Chondrocyte (in vitro differentiated cells): ENCODE results near the gene STK17B. TPM values are rescaled to one million over a fixed set of nuclear protein-coding genes. Genes with fewer than 3 reads are reported as not detected.

ENCODE experiments used
- DNase-seq: peaks from one replicate; pipeline ENCODE4 v3.0.0; 2021; ENCODE audit warnings: mixed read lengths, low spot score
- H3K27ac Mint-ChIP-seq: one replicate; pipeline ENCODE4 v1.8.0; 2021; ENCODE audit warnings: mild to moderate bottlenecking, moderate library complexity, mixed read lengths; ENCODE audit not compliant: unreplicated experiment
- H3K27me3 Mint-ChIP-seq: 2 replicates; pipeline ENCODE4 v1.8.0; 2021; ENCODE audit warnings: low read depth, mixed read lengths
- H3K36me3 Mint-ChIP-seq: 2 replicates; pipeline ENCODE4 v1.8.0; 2021; ENCODE audit warnings: low read depth, mixed read lengths
- H3K4me1 Mint-ChIP-seq: 2 replicates; pipeline ENCODE4 v1.8.0; 2021; ENCODE audit warnings: low read depth, mild to moderate bottlenecking, mixed read lengths
- H3K4me3 Mint-ChIP-seq: one replicate; pipeline ENCODE4 v1.8.0; 2021; ENCODE audit warnings: mild to moderate bottlenecking, moderate library complexity, mixed read lengths; ENCODE audit not compliant: unreplicated experiment
- H3K9me3 Mint-ChIP-seq: 2 replicates; pipeline ENCODE4 v1.8.0; 2021; ENCODE audit warnings: low read depth, mixed read lengths
- total RNA-seq: library from RNA; stranded (reverse); gene quantifications from 3 replicates; pipeline ENCODE4 v1.2.1, GENCODE V29; 2021
- TF ChIP-seq, protein P1 (sequence below): fragments of 200-600 bp; sonication (generic); IDR thresholded peaks from 2 replicates; pipeline ENCODE4 v1.5.0; 2021; ENCODE audit warnings: antibody characterized with exemption, mild to moderate bottlenecking, moderate library complexity

Gene STK17B
- total RNA-seq, 1 donor from 2014 or later, result 37.2 TPM

- Mint-ChIP-seq H3K9me3 (no peaks in the 10 kb centered on the region), H3K4me1 (peaks cover 9% of the 10 kb centered on the region), H3K27ac (no peak overlapping the region), H3K36me3 (no peaks in the 10 kb centered on the region), H3K27me3 (no peaks in the 10 kb centered on the region), H3K4me3 (no peak overlapping the region)
- DNase-seq, result no peak
- TF ChIP-seq, protein P1, sequence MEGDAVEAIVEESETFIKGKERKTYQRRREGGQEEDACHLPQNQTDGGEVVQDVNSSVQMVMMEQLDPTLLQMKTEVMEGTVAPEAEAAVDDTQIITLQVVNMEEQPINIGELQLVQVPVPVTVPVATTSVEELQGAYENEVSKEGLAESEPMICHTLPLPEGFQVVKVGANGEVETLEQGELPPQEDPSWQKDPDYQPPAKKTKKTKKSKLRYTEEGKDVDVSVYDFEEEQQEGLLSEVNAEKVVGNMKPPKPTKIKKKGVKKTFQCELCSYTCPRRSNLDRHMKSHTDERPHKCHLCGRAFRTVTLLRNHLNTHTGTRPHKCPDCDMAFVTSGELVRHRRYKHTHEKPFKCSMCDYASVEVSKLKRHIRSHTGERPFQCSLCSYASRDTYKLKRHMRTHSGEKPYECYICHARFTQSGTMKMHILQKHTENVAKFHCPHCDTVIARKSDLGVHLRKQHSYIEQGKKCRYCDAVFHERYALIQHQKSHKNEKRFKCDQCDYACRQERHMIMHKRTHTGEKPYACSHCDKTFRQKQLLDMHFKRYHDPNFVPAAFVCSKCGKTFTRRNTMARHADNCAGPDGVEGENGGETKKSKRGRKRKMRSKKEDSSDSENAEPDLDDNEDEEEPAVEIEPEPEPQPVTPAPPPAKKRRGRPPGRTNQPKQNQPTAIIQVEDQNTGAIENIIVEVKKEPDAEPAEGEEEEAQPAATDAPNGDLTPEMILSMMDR, result no peak
These were observed 83.2 kb downstream of the STK17B start for GRCh38 chr2:196088203-196088602.

- TF ChIP-seq, protein P1, result no peak
- no peaks in the 10 kb centered on the region for H3K9me3 Mint-ChIP-seq
- no peak overlapping the region for H3K4me3 Mint-ChIP-seq
- H3K4me1 Mint-ChIP-seq, result peaks cover 14% of the 10 kb centered on the region
- H3K27ac Mint-ChIP-seq, result no peak overlapping the region
- no peaks in the 10 kb centered on the region for H3K36me3 Mint-ChIP-seq
- no peak for DNase-seq
- no peaks in the 10 kb centered on the region for H3K27me3 Mint-ChIP-seq
These were observed 84.6 kb downstream of the STK17B start for GRCh38 chr2:196086517-196087368.

- H3K9me3 Mint-ChIP-seq, result no peaks in the 10 kb centered on the region
- TF ChIP-seq, protein P1, result no peak
- no peak overlapping the region for H3K27ac Mint-ChIP-seq
- no peak overlapping the region for H3K4me3 Mint-ChIP-seq
- H3K36me3 Mint-ChIP-seq, result no peaks in the 10 kb centered on the region
- H3K27me3 Mint-ChIP-seq, result no peaks in the 10 kb centered on the region
- peaks cover 22% of the 10 kb centered on the region for H3K4me1 Mint-ChIP-seq
- no peak for DNase-seq
These were observed 87.8 kb downstream of the STK17B start for GRCh38 chr2:196083601-196084000.

Other genes starting within 250 kb of the STK17B start
- 0.03 to 0.70 TPM (median 0.20 TPM) in 3 replicates for gene DNAH7, start 102.7 kb downstream of the STK17B start, total RNA-seq